ENCODE measurements around the gene NAA40. TPM values are rescaled to one million over a fixed set of nuclear protein-coding genes. Genes with fewer than 3 reads are reported as not detected.

NAA40 gene
- total and polyA plus RNA-seq, 2 of the 13 experiments (the other 11 are each of a cell fraction or from before 2014, with no cell fraction given), result 11.1 to 17.9 TPM

DNA sequence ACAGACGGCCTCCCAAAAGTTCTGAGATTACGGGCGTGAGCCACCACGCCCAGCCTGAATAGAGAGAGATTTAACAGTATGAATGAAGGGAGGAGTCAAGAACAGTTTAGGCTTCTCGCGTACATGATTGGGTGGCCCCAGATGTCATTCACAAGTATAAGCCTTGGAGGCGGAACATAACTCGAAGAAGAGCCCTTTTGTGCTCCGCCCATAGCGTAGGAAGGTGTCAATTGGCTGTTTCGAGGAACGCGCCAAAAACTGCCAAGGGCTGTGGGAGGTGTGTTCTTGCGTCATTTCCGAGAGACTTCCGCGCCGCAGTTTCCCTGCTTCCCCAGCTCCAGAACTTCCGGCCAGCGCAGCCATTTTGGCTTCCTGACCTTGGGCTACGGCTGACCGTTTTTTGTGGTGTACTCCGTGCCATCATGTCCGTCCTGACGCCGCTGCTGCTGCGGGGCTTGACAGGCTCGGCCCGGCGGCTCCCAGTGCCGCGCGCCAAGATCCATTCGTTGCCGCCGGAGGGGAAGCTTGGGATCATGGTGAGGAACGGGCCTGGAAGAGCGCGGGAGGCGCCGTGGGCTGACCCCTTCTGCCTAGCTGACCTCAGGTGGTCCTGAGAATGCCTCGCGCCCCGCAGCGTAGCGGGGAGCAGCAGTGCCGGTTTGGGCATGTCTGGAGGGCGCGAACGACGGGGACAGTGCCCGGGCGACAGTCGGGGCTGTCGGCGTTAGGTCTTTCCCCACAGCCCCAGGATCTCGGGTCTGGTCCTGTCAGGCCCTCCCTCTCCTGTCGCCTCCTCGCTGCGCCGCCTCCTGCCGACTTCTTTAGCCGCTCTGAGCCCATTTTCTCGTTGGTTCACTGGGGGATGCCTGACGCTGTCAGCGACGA, 35.7 kb downstream of the NAA40 start, which contains the start of gene COX8A (continued):
- TF ChIP-seq, protein P1, sequence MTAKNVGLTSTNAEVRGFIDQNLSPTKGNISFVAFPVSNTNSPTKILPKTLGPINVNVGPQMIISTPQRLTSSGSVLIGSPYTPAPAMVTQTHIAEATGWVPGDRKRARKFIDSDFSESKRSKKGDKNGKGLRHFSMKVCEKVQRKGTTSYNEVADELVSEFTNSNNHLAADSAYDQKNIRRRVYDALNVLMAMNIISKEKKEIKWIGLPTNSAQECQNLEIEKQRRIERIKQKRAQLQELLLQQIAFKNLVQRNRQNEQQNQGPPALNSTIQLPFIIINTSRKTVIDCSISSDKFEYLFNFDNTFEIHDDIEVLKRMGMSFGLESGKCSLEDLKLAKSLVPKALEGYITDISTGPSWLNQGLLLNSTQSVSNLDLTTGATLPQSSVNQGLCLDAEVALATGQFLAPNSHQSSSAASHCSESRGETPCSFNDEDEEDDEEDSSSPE (CRISPR knock-in tag; IDR thresholded peaks at IDR 0.05), result peak; percentile 99
- TF ChIP-seq, protein P2, sequence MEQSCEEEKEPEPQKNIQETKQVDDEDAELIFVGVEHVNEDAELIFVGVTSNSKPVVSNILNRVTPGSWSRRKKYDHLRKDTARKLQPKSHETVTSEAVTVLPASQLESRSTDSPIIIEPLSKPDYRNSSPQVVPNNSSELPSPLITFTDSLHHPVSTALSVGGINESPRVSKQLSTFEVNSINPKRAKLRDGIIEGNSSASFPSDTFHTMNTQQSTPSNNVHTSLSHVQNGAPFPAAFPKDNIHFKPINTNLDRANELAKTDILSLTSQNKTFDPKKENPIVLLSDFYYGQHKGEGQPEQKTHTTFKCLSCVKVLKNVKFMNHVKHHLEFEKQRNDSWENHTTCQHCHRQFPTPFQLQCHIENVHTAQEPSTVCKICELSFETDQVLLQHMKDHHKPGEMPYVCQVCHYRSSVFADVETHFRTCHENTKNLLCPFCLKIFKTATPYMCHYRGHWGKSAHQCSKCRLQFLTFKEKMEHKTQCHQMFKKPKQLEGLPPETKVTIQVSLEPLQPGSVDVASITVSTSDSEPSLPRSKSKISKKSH (CRISPR knock-in tag; IDR thresholded peaks at IDR 0.05; ENCODE audit: borderline replicate concordance), result peak; percentile 78; the same call in 1 of the 2 replicates
- TF ChIP-seq, protein P3, sequence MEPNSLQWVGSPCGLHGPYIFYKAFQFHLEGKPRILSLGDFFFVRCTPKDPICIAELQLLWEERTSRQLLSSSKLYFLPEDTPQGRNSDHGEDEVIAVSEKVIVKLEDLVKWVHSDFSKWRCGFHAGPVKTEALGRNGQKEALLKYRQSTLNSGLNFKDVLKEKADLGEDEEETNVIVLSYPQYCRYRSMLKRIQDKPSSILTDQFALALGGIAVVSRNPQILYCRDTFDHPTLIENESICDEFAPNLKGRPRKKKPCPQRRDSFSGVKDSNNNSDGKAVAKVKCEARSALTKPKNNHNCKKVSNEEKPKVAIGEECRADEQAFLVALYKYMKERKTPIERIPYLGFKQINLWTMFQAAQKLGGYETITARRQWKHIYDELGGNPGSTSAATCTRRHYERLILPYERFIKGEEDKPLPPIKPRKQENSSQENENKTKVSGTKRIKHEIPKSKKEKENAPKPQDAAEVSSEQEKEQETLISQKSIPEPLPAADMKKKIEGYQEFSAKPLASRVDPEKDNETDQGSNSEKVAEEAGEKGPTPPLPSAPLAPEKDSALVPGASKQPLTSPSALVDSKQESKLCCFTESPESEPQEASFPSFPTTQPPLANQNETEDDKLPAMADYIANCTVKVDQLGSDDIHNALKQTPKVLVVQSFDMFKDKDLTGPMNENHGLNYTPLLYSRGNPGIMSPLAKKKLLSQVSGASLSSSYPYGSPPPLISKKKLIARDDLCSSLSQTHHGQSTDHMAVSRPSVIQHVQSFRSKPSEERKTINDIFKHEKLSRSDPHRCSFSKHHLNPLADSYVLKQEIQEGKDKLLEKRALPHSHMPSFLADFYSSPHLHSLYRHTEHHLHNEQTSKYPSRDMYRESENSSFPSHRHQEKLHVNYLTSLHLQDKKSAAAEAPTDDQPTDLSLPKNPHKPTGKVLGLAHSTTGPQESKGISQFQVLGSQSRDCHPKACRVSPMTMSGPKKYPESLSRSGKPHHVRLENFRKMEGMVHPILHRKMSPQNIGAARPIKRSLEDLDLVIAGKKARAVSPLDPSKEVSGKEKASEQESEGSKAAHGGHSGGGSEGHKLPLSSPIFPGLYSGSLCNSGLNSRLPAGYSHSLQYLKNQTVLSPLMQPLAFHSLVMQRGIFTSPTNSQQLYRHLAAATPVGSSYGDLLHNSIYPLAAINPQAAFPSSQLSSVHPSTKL (CRISPR knock-in tag; IDR thresholded peaks at IDR 0.05), result peak; percentile 56; the same call in 1 of the 2 replicates
- no peak for TF ChIP-seq HNRNPK (IDR thresholded peaks at IDR 0.05; ENCODE audit: low read depth, low read length, poor library complexity, severe bottlenecking)
- peak; percentile 83; the same call in 1 of the 2 replicates for TF ChIP-seq BRD4 (CRISPR knock-in tag; IDR thresholded peaks at IDR 0.05)
- TF ChIP-seq ZNF160 (CRISPR knock-in tag; IDR thresholded peaks at IDR 0.05), result no peak
- TF ChIP-seq, protein P4, sequence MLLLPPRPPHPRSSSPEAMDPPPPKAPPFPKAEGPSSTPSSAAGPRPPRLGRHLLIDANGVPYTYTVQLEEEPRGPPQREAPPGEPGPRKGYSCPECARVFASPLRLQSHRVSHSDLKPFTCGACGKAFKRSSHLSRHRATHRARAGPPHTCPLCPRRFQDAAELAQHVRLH (CRISPR knock-in tag; IDR thresholded peaks at IDR 0.05; ENCODE audit: borderline replicate concordance, low read depth), result no peak
- TF ChIP-seq ZNF143 (CRISPR knock-in tag; IDR thresholded peaks at IDR 0.05), result peak; percentile 84
- TF ChIP-seq, protein P5, sequence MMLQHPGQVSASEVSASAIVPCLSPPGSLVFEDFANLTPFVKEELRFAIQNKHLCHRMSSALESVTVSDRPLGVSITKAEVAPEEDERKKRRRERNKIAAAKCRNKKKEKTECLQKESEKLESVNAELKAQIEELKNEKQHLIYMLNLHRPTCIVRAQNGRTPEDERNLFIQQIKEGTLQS (CRISPR knock-in tag; IDR thresholded peaks at IDR 0.05), result no peak
- TF ChIP-seq SETDB1 (CRISPR knock-in tag; IDR thresholded peaks at IDR 0.05; ENCODE audit: borderline replicate concordance), result no peak
- TF ChIP-seq, protein P6, sequence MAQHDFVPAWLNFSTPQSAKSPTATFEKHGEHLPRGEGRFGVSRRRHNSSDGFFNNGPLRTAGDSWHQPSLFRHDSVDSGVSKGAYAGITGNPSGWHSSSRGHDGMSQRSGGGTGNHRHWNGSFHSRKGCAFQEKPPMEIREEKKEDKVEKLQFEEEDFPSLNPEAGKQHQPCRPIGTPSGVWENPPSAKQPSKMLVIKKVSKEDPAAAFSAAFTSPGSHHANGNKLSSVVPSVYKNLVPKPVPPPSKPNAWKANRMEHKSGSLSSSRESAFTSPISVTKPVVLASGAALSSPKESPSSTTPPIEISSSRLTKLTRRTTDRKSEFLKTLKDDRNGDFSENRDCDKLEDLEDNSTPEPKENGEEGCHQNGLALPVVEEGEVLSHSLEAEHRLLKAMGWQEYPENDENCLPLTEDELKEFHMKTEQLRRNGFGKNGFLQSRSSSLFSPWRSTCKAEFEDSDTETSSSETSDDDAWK (CRISPR knock-in tag; IDR thresholded peaks at IDR 0.05), result no peak
- TF ChIP-seq, protein P7, sequence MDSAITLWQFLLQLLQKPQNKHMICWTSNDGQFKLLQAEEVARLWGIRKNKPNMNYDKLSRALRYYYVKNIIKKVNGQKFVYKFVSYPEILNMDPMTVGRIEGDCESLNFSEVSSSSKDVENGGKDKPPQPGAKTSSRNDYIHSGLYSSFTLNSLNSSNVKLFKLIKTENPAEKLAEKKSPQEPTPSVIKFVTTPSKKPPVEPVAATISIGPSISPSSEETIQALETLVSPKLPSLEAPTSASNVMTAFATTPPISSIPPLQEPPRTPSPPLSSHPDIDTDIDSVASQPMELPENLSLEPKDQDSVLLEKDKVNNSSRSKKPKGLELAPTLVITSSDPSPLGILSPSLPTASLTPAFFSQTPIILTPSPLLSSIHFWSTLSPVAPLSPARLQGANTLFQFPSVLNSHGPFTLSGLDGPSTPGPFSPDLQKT (CRISPR knock-in tag; IDR thresholded peaks at IDR 0.05; ENCODE audit: borderline replicate concordance), result no peak
- no peak for TF ChIP-seq PAF1 (CRISPR knock-in tag; IDR thresholded peaks at IDR 0.05)
- TF ChIP-seq, protein P8, sequence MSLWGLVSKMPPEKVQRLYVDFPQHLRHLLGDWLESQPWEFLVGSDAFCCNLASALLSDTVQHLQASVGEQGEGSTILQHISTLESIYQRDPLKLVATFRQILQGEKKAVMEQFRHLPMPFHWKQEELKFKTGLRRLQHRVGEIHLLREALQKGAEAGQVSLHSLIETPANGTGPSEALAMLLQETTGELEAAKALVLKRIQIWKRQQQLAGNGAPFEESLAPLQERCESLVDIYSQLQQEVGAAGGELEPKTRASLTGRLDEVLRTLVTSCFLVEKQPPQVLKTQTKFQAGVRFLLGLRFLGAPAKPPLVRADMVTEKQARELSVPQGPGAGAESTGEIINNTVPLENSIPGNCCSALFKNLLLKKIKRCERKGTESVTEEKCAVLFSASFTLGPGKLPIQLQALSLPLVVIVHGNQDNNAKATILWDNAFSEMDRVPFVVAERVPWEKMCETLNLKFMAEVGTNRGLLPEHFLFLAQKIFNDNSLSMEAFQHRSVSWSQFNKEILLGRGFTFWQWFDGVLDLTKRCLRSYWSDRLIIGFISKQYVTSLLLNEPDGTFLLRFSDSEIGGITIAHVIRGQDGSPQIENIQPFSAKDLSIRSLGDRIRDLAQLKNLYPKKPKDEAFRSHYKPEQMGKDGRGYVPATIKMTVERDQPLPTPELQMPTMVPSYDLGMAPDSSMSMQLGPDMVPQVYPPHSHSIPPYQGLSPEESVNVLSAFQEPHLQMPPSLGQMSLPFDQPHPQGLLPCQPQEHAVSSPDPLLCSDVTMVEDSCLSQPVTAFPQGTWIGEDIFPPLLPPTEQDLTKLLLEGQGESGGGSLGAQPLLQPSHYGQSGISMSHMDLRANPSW (CRISPR knock-in tag; IDR thresholded peaks at IDR 0.05; ENCODE audit: borderline replicate concordance), result no peak
